Vagina (tissue), 2 donors: ENCODE results near the gene RRP12.

ENCODE experiments used
- CTCF ChIP-seq, 3 experiments: fragments of 450-650 bp in 2 of 3; fragments of 200-600 bp in 1 of 3; sonication (generic) in 1 of 3; IDR thresholded peaks; one replicate each; pipeline ENCODE4 v1.5.1; 2017 to 2019; ENCODE audit warnings: antibody characterized with exemption in 3 of 3, mild to moderate bottlenecking in 2 of 3, moderate library complexity in 2 of 3
- POLR2A ChIP-seq, 2 donors: fragments of 450-650 bp; IDR thresholded peaks; one replicate each; pipeline ENCODE4 v1.6.1; 2017; ENCODE audit warnings: antibody characterized with exemption in 2 of 2, mild to moderate bottlenecking in 2 of 2, moderate library complexity in 2 of 2
- POLR2AphosphoS5 ChIP-seq, 2 donors: sonication (generic); formaldehyde crosslinking; IDR thresholded peaks; one replicate each; pipeline ENCODE4 v1.9.0; 2017; ENCODE audit warnings: antibody characterized with exemption in 2 of 2, mild to moderate bottlenecking in 2 of 2, low read depth in 1 of 2; ENCODE audit not compliant: insufficient read depth in 1 of 2

- TF ChIP-seq CTCF (IDR thresholded peaks at IDR 0.05) (no peak), POLR2A (IDR thresholded peaks at IDR 0.05) (no peak), POLR2AphosphoS5 (IDR thresholded peaks at IDR 0.05; ENCODE audit: insufficient read depth in 1 of 2, low read depth in 1 of 2) (no peak)
These were observed 67.9 kb downstream of the RRP12 start for GRCh38 chr10:97333351-97333600.
